ENCODE measurements around the gene RASL12. TPM values are rescaled to one million over a fixed set of nuclear protein-coding genes. Genes with fewer than 3 reads are reported as not detected.
A peak's percentile ranks its signal among the peaks of the same experiment; 100 is the strongest.

RASL12 gene
- total and polyA plus RNA-seq, 3 donors from 2014 or later = 43.9 to 75.2 (median 64.7) TPM

DNA sequence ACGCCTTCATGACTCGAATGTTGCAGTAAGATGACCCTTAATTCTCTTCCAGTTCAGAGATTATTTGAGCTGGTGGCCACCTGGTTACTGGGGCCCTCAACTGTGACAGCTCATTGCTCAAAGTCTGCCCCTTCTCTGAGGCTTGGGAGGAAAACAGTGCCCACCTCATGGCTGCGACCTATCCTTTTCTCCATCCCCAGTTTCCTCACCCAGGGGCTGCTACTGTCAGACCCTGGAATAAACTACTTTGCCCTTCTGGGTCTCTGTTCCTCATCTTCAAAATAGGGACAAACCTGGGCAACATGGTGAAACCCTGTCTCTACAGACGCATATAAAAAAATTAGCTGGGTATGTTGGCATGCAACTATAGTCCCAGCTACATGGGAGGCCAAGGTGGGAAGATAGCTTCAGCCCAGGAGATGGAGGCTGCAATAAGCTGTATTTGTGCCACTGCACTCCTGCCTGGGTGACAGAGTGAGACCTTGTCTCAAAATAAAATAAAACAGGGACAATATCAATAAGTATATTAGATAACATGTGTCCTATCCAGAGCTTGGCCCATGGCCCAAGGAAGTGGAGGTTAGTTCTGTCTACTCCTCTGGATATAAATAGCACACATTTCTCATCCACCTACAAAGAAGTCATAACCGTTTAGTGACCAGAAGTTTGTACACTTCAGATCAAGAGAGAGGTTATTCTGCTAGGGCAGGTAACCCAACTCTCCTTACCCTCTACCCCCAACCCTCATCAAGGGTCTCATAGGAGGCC lies 2.2 kb upstream of the RASL12 start:
- H3K27ac ChIP-seq = peak overlapping the region in 1 of 2 donors; percentile 28
- intact Hi-C loops (cut with DNase I; ENCODE audit: low total_unique reads) = no loop called here
- TF ChIP-seq POLR2A (IDR thresholded peaks at IDR 0.05) (no peak), CTCF (IDR thresholded peaks at IDR 0.05) (no peak)
- no peaks in the 10 kb centered on the region for H3K27me3 ChIP-seq
- H3K4me3 ChIP-seq = no peak overlapping the region
- H3K9me3 ChIP-seq = no peaks in the 10 kb centered on the region
- peaks cover 46% of the 10 kb centered on the region for H3K4me1 ChIP-seq
- no peak for DNase-seq
- H3K36me3 ChIP-seq (ENCODE audit: low read depth, missing control alignments) = no peaks in the 10 kb centered on the region
- 61 to 62% methylated on average over 5 of the region's 5 CpGs for WGBS, 2 donors

DNA sequence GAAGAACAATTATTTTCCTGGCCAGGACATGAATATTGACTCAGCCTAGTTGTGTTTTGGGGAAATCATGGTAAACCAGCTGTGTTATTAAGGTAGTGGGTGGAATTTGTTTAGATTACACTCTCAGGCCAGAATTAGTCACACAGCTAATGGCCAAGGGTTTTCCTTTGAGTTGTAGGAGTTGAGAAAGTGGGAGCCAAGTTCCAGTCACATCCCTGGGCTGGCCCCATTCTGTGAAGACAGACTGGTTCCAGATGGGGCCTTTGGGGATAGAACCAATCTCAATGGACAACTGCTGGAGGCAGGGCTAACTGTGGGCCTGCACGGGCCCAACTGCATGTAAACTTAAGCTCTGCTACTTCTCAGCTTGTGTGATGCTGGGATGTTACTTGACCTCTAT lies 1.4 kb upstream of the RASL12 start:
- intact Hi-C loops (cut with DNase I; ENCODE audit: low total_unique reads) = no loop called here
- Histone ChIP-seq H3K36me3 (ENCODE audit: low read depth, missing control alignments) (no peaks in the 10 kb centered on the region), H3K4me3 (no peak overlapping the region), H3K27ac (peak overlapping the region; percentile 37 to 88), H3K9me3 (no peaks in the 10 kb centered on the region), H3K4me1 (peaks cover 54% of the 10 kb centered on the region), H3K27me3 (no peaks in the 10 kb centered on the region)
- no peak for DNase-seq
- WGBS, 2 donors = 44 to 56% methylated on average over 1 of the region's 1 CpG
- no peak for TF ChIP-seq CTCF (IDR thresholded peaks at IDR 0.05)
- no peak for TF ChIP-seq POLR2A (IDR thresholded peaks at IDR 0.05)

- TF ChIP-seq CTCF (IDR thresholded peaks at IDR 0.05) = no peak
- TF ChIP-seq POLR2A (IDR thresholded peaks at IDR 0.05) = no peak
- Histone ChIP-seq H3K4me1 (peaks cover 62% of the 10 kb centered on the region), H3K4me3 (peak overlapping the region in 1 of 2 donors; percentile 75)
These were observed 605 bp upstream of the RASL12 start for GRCh38 chr15:65068403-65068788.

GRCh38 chr15:65067317-65067644 lies 510 bp downstream of the RASL12 start:
- H3K9me3 ChIP-seq = no peaks in the 10 kb centered on the region
- peak overlapping the region; percentile 86 to 88 for H3K27ac ChIP-seq
- no peak for TF ChIP-seq POLR2A (IDR thresholded peaks at IDR 0.05)
- TF ChIP-seq CTCF (IDR thresholded peaks at IDR 0.05) = no peak
- H3K27me3 ChIP-seq = no peaks in the 10 kb centered on the region
- 9 to 13% methylated on average over 8 of the region's 8 CpGs for WGBS, 2 donors
- no peaks in the 10 kb centered on the region for H3K36me3 ChIP-seq (ENCODE audit: low read depth, missing control alignments)
- intact Hi-C loops (cut with DNase I; ENCODE audit: low total_unique reads) = no loop called here
- peak overlapping the region; percentile 57 to 75 for H3K4me3 ChIP-seq
- DNase-seq = no peak
- peaks cover 68% of the 10 kb centered on the region for H3K4me1 ChIP-seq

More at GRCh38 chr15:65068403-65068788, 605 bp upstream of the RASL12 start:
- intact Hi-C loops (cut with DNase I; ENCODE audit: low total_unique reads) = no loop called here
- Histone ChIP-seq H3K36me3 (ENCODE audit: low read depth, missing control alignments) (no peaks in the 10 kb centered on the region), H3K27me3 (no peaks in the 10 kb centered on the region), H3K27ac (peak overlapping the region; percentile 86 to 88), H3K9me3 (no peaks in the 10 kb centered on the region)
- WGBS, 2 donors = 42 to 51% methylated on average over 3 of the region's 3 CpGs
- DNase-seq = no peak
